Cardiac muscle cell (in vitro differentiated cells and primary cell): ENCODE measurements around the gene PKNOX2. TPM values are rescaled to one million over a fixed set of nuclear protein-coding genes. Genes with fewer than 3 reads are reported as not detected.
A peak's percentile ranks its signal among the peaks of the same experiment; 100 is the strongest.

Experiments used
- DNase-seq, 2 donors: peaks; one replicate each; pipeline versions ENCODE4 v3.0.0 to v3.0.0-alpha.2; 2010 to 2017; ENCODE audit warnings: low read depth in 1 of 2, low spot score in 1 of 2
- H3K27ac ChIP-seq: fragments of 200-600 bp; sonication (generic); 2 replicates; pipeline ENCODE4 v1.5.1; 2016
- H3K27me3 ChIP-seq: fragments of 200-600 bp; sonication (generic); 2 replicates; pipeline ENCODE4 v1.6.0; 2016; ENCODE audit warnings: control low read depth
- H3K36me3 ChIP-seq: fragments of 200-600 bp; sonication (generic); 2 replicates; pipeline ENCODE4 v1.5.1; 2016; ENCODE audit warnings: control low read depth
- H3K4me1 ChIP-seq: fragments of 200-600 bp; sonication (generic); 2 replicates; pipeline ENCODE4 v1.8.1; 2017; ENCODE audit warnings: low read depth, mild to moderate bottlenecking, mixed run types
- H3K4me3 ChIP-seq: fragments of 200-600 bp; sonication (generic); 2 replicates; pipeline ENCODE4 v1.5.1; 2016; ENCODE audit warnings: mild to moderate bottlenecking
- H3K9me3 ChIP-seq: fragments of 200-600 bp; sonication (generic); 2 replicates; pipeline ENCODE4 v1.5.1; 2017; ENCODE audit warnings: low read depth, mild to moderate bottlenecking, control low read depth
- polyA plus RNA-seq: library from polyadenylated mRNA; unstranded; fragments of >200 nt; fragmentation: Nextera tagmentation; extraction: Ambion mirVana; gene quantifications from 2 replicates; pipeline ENCODE4 v1.2.1, GENCODE V29; 2016
- total RNA-seq: library from RNA; depleted of rRNA; stranded (reverse); fragments of >200 nt; gene quantifications from 2 replicates; pipeline ENCODE4 v1.2.3, GENCODE V29; 2016
- TF ChIP-seq, protein P1 (sequence below): IDR thresholded peaks from 2 replicates; pipeline ENCODE4 v1.5.1; 2012; ENCODE audit warnings: low read depth, mild to moderate bottlenecking, low read length

Gene PKNOX2
- total and polyA plus RNA-seq, 2 experiments from 2014 or later = 2.1 to 6.1 TPM

GRCh38 chr11:125211191-125211947 is 46.8 kb downstream of the PKNOX2 start:
- H3K27ac ChIP-seq = no peak overlapping the region
- peak in 1 of 2 donors; percentile 55 for DNase-seq
- H3K9me3 ChIP-seq = no peaks in the 10 kb centered on the region
- H3K4me1 ChIP-seq = peaks cover 22% of the 10 kb centered on the region
- H3K36me3 ChIP-seq = no peaks in the 10 kb centered on the region
- H3K4me3 ChIP-seq = no peak overlapping the region
- H3K27me3 ChIP-seq = no peaks in the 10 kb centered on the region
- TF ChIP-seq, protein P1, sequence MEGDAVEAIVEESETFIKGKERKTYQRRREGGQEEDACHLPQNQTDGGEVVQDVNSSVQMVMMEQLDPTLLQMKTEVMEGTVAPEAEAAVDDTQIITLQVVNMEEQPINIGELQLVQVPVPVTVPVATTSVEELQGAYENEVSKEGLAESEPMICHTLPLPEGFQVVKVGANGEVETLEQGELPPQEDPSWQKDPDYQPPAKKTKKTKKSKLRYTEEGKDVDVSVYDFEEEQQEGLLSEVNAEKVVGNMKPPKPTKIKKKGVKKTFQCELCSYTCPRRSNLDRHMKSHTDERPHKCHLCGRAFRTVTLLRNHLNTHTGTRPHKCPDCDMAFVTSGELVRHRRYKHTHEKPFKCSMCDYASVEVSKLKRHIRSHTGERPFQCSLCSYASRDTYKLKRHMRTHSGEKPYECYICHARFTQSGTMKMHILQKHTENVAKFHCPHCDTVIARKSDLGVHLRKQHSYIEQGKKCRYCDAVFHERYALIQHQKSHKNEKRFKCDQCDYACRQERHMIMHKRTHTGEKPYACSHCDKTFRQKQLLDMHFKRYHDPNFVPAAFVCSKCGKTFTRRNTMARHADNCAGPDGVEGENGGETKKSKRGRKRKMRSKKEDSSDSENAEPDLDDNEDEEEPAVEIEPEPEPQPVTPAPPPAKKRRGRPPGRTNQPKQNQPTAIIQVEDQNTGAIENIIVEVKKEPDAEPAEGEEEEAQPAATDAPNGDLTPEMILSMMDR = no peak

DNA sequence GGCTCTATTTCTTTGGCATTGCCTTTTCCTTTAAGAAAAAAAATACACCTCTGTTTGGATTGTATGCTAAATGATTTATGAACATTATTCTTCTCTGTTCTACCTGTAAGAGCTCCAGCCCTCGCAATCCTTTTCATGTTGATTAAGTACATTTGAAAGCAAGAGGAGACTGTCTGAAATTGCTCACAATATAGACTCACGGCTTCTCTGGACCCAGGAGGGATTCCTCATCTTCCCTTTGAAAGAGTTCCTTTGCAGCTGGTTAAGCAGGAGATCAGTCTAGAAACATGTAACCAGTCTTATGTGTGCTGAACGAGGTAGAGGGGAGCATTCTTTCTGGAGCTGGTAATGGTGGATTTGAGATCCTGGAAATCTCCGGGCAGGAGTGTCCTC is 47.4 kb downstream of the PKNOX2 start:
- H3K4me1 ChIP-seq = peaks cover 24% of the 10 kb centered on the region
- peak overlapping the region; percentile 12 for H3K27ac ChIP-seq
- no peaks in the 10 kb centered on the region for H3K9me3 ChIP-seq
- TF ChIP-seq, protein P1 = no peak
- no peaks in the 10 kb centered on the region for H3K27me3 ChIP-seq
- no peak for DNase-seq
- H3K36me3 ChIP-seq = no peaks in the 10 kb centered on the region
- H3K4me3 ChIP-seq = no peak overlapping the region

GRCh38 chr11:125214601-125215565 is 50.3 kb downstream of the PKNOX2 start:
- H3K4me3 ChIP-seq = no peak overlapping the region
- peaks cover 24% of the 10 kb centered on the region for H3K4me1 ChIP-seq
- H3K36me3 ChIP-seq = no peaks in the 10 kb centered on the region
- TF ChIP-seq, protein P1 = no peak
- H3K27me3 ChIP-seq = no peaks in the 10 kb centered on the region
- no peaks in the 10 kb centered on the region for H3K9me3 ChIP-seq
- peak; percentile 21 to 80 for DNase-seq
- H3K27ac ChIP-seq = peak overlapping the region; percentile 44

DNA sequence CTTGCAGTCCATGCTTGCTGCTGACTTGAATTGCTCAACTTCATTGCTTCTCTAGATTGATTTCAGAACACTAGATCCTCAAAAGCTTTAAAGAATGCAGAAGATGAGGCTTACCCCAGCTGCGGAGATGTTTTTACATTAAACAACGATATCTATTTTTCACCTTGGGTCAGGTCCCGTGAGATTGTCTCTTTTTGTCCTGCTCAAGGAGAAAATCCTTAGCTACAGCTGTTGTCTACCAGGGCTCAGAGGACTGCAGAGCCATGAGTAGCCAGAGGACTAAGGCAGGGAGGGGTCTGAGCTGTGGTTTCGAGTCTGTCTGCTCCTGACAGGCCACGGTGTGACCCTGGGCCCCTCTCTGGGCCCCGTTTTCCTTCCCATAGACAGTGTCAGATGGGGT is 51.4 kb downstream of the PKNOX2 start:
- Histone ChIP-seq H3K27me3 (no peaks in the 10 kb centered on the region), H3K4me3 (no peak overlapping the region), H3K9me3 (no peaks in the 10 kb centered on the region), H3K27ac (no peak overlapping the region), H3K36me3 (no peaks in the 10 kb centered on the region), H3K4me1 (peaks cover 18% of the 10 kb centered on the region)
- no peak for DNase-seq
- TF ChIP-seq, protein P1 = no peak

GRCh38 chr11:125218336-125218735 is 53.8 kb downstream of the PKNOX2 start:
- no peaks in the 10 kb centered on the region for H3K27me3 ChIP-seq
- H3K27ac ChIP-seq = no peak overlapping the region
- no peak overlapping the region for H3K4me3 ChIP-seq
- H3K36me3 ChIP-seq = no peaks in the 10 kb centered on the region
- H3K4me1 ChIP-seq = peaks cover 12% of the 10 kb centered on the region
- no peak for DNase-seq
- TF ChIP-seq, protein P1 = no peak
- H3K9me3 ChIP-seq = no peaks in the 10 kb centered on the region
